GOT3 (cell line): Measurements from ENCODE around the gene YPEL5.
"Not testable (repeated sequence)": the region's sequence is repeated elsewhere in the genome, so short reads cannot be mapped to it uniquely, and the experiment has no call there.

Source experiments
- DNase-seq: peaks from one replicate; lab custom pipeline; 2025; ENCODE audit warnings: mixed read lengths; lab: John Stamatoyannopoulos, UW

Gene YPEL5

GRCh38 chr2:30136764-30137444 lies 9.9 kb upstream of the YPEL5 start:
- no peak for DNase-seq

- DNase-seq = no peak
Observed at GRCh38 chr2:30139131-30139870, 7.5 kb upstream of the YPEL5 start.

- no peak for DNase-seq
Observed at GRCh38 chr2:30141136-30141535, 5.7 kb upstream of the YPEL5 start.

GRCh38 chr2:30144260-30144659 lies 2.5 kb upstream of the YPEL5 start:
- DNase-seq = no peak

- DNase-seq = not testable (repeated sequence)
Observed at GRCh38 chr2:30144951-30145350, 1.9 kb upstream of the YPEL5 start.

GRCh38 chr2:30145826-30146336 lies 926 bp upstream of the YPEL5 start:
- DNase-seq = no peak

- DNase-seq = no peak
Observed at GRCh38 chr2:30147196-30147714, 448 bp downstream of the YPEL5 start.

GRCh38 chr2:30147715-30148610 lies 1.2 kb downstream of the YPEL5 start:
- DNase-seq = peak; percentile 20

GRCh38 chr2:30148850-30149249 lies 2.0 kb downstream of the YPEL5 start:
- no peak for DNase-seq

- DNase-seq = no peak
Observed at GRCh38 chr2:30149513-30149912, 2.7 kb downstream of the YPEL5 start.

GRCh38 chr2:30149976-30150375 lies 3.2 kb downstream of the YPEL5 start:
- no peak for DNase-seq

GRCh38 chr2:30150786-30151185 lies 4.0 kb downstream of the YPEL5 start:
- no peak for DNase-seq

- no peak for DNase-seq
Observed at GRCh38 chr2:30152385-30152784, 5.6 kb downstream of the YPEL5 start.

- no peak for DNase-seq
Observed at GRCh38 chr2:30155202-30155601, 8.4 kb downstream of the YPEL5 start.

- no peak for DNase-seq
Observed at GRCh38 chr2:30155889-30156658, 9.3 kb downstream of the YPEL5 start.

- DNase-seq = no peak
Observed at GRCh38 chr2:30157616-30158015, 10.8 kb downstream of the YPEL5 start.

- DNase-seq = no peak
Observed at GRCh38 chr2:30159766-30160165, 13.0 kb downstream of the YPEL5 start.

- DNase-seq = no peak
Observed at GRCh38 chr2:30161929-30162706, 15.3 kb downstream of the YPEL5 start.

- no peak for DNase-seq
Observed at GRCh38 chr2:30162806-30163205, 16.0 kb downstream of the YPEL5 start.

- no peak for DNase-seq
Observed at GRCh38 chr2:30164131-30164925, 17.5 kb downstream of the YPEL5 start.
